Type B pancreatic cell (in vitro differentiated cells): Measurements from ENCODE around the gene PMM2. TPM values are rescaled to one million over a fixed set of nuclear protein-coding genes. Genes with fewer than 3 reads are reported as not detected.

ENCODE experiments used
- DNase-seq: peaks from one replicate; pipeline ENCODE4 v3.0.0; 2021; ENCODE audit warnings: mixed read lengths; ENCODE audit not compliant: unreplicated experiment; ENCODE audit errors: extremely low spot score
- H3K27ac Mint-ChIP-seq: 2 replicates; pipeline ENCODE4 v1.8.0; 2021; ENCODE audit warnings: mild to moderate bottlenecking, mixed read lengths
- H3K27me3 Mint-ChIP-seq: 2 replicates; pipeline ENCODE4 v1.8.0; 2021; ENCODE audit warnings: mixed read lengths
- H3K36me3 Mint-ChIP-seq: 2 replicates; pipeline ENCODE4 v1.8.0; 2021; ENCODE audit warnings: mixed read lengths
- H3K4me1 Mint-ChIP-seq: one replicate; pipeline ENCODE4 v1.8.0; 2021; ENCODE audit warnings: mixed read lengths; ENCODE audit not compliant: unreplicated experiment
- H3K4me3 Mint-ChIP-seq: 2 replicates; pipeline ENCODE4 v1.8.0; 2021; ENCODE audit warnings: mild to moderate bottlenecking, mixed read lengths
- H3K9me3 Mint-ChIP-seq: 2 replicates; pipeline ENCODE4 v1.8.0; 2021; ENCODE audit warnings: mixed read lengths
- total RNA-seq: library from RNA; stranded (reverse); gene quantifications from 2 replicates; pipeline ENCODE4 v1.2.1, GENCODE V29; 2021; ENCODE audit warnings: low replicate concordance
- TF ChIP-seq, protein P1 (sequence below): fragments of 200-600 bp; sonication (generic); conservative IDR thresholded peaks from 2 replicates; pipeline ENCODE4 v1.5.0; 2021; ENCODE audit warnings: antibody characterized with exemption, mild to moderate bottlenecking

PMM2 gene
- total RNA-seq, 1 donor from 2014 or later = 35.5 TPM

- no peak for DNase-seq
- Mint-ChIP-seq H3K4me3 (no peak overlapping the region), H3K36me3 (peaks cover 8% of the 10 kb centered on the region), H3K9me3 (no peaks in the 10 kb centered on the region), H3K27me3 (no peaks in the 10 kb centered on the region), H3K27ac (no peak overlapping the region), H3K4me1 (no peaks in the 10 kb centered on the region)
- TF ChIP-seq, protein P1, sequence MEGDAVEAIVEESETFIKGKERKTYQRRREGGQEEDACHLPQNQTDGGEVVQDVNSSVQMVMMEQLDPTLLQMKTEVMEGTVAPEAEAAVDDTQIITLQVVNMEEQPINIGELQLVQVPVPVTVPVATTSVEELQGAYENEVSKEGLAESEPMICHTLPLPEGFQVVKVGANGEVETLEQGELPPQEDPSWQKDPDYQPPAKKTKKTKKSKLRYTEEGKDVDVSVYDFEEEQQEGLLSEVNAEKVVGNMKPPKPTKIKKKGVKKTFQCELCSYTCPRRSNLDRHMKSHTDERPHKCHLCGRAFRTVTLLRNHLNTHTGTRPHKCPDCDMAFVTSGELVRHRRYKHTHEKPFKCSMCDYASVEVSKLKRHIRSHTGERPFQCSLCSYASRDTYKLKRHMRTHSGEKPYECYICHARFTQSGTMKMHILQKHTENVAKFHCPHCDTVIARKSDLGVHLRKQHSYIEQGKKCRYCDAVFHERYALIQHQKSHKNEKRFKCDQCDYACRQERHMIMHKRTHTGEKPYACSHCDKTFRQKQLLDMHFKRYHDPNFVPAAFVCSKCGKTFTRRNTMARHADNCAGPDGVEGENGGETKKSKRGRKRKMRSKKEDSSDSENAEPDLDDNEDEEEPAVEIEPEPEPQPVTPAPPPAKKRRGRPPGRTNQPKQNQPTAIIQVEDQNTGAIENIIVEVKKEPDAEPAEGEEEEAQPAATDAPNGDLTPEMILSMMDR = no peak
These were observed 40.9 kb upstream of the PMM2 start for GRCh38 chr16:8756755-8757154.

DNA sequence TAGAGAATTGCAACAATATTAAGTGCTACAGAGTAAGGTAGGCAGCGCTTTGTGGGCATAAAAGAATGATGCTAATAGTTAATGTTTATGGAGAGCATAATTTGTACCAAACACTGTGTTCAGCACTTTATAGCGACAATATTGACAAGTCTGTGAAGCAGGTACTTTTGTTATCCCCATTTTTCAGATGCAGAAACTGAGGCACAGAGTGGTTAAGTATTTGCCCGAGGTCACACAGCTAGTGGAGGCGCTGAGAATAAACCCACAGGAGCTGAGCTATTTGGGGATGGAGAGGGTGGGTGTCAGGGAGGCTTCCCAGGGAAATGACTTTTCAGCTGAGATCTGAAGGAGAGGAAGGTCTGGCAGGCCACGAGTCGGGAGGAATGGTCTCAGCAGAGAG is 39.6 kb upstream of the PMM2 start:
- DNase-seq = no peak
- no peak overlapping the region for H3K4me3 Mint-ChIP-seq
- peaks cover 11% of the 10 kb centered on the region for H3K36me3 Mint-ChIP-seq
- H3K9me3 Mint-ChIP-seq = no peaks in the 10 kb centered on the region
- H3K4me1 Mint-ChIP-seq = no peaks in the 10 kb centered on the region
- TF ChIP-seq, protein P1 = no peak
- H3K27ac Mint-ChIP-seq = no peak overlapping the region
- no peaks in the 10 kb centered on the region for H3K27me3 Mint-ChIP-seq

GRCh38 chr16:8760021-8760420 is 37.6 kb upstream of the PMM2 start:
- Mint-ChIP-seq H3K27ac (no peak overlapping the region), H3K27me3 (no peaks in the 10 kb centered on the region), H3K9me3 (no peaks in the 10 kb centered on the region), H3K4me3 (no peak overlapping the region), H3K4me1 (no peaks in the 10 kb centered on the region), H3K36me3 (peaks cover 8% of the 10 kb centered on the region)
- no peak for DNase-seq
- TF ChIP-seq, protein P1 = no peak

DNA sequence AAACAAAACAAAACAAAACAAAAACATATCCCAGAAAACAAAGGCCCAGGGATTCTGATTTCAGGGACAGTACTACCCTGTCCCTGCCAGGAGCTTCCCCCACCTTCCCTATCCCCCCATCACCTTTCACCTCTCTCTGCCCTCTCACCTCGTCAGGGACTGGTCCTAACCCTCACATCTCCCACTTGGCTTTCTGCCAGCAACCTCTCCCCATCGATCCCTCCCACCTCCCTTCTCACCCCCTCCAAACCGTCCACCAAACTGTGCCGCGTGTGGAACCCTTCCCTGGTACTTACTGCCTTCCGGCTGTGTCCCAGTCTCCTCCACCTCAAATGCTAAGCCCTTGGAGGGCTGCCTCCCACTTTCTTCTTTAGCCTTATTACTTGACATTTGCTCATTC is 36.6 kb upstream of the PMM2 start:
- no peak for DNase-seq
- Mint-ChIP-seq H3K9me3 (no peaks in the 10 kb centered on the region), H3K4me3 (no peak overlapping the region), H3K27ac (no peak overlapping the region), H3K4me1 (no peaks in the 10 kb centered on the region), H3K27me3 (no peaks in the 10 kb centered on the region), H3K36me3 (peaks cover 11% of the 10 kb centered on the region)
- TF ChIP-seq, protein P1 = no peak

DNA sequence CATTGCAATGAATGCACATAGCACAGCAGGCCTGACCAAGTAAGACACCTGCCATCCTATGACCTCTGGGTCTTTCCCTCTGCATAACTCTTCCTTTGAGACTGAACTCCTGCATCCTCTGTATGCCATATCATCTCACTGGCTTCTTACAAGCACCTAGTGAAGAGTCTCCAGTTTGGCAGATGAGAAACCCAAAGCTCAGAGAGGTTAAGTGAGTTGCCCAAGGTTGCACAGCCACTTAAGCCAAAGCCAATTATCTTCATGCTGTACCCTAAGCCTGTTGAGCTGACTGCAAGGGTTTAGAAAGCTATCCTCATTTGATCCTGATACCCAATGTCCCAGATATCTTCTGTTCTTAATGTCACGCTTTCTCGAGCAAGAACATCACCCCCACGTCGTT is 35.4 kb upstream of the PMM2 start:
- Mint-ChIP-seq H3K4me1 (no peaks in the 10 kb centered on the region), H3K4me3 (no peak overlapping the region), H3K27me3 (no peaks in the 10 kb centered on the region), H3K36me3 (peaks cover 7% of the 10 kb centered on the region), H3K27ac (no peak overlapping the region), H3K9me3 (no peaks in the 10 kb centered on the region)
- TF ChIP-seq, protein P1 = no peak
- no peak for DNase-seq

DNA sequence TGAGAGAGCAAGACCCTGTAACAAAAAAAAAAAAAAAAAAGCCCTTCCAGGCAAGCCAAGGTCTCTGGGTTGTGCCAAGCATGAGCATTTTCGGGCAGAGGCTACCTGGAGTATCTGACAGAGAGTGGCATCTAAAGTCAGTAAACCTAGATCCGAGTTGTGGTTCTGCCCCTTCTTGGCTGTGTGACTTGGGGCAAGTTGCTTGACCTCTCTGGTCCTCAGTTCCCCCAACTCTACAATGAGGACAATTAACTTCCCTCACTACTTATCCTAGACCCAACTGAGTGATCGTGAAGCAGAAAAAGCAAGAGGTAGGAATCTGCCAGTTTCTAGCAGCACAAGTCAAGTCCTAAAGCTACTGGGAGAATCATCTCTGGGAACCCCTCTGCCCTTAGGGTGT is 34.6 kb upstream of the PMM2 start:
- DNase-seq = no peak
- no peak overlapping the region for H3K4me3 Mint-ChIP-seq
- H3K27ac Mint-ChIP-seq = no peak overlapping the region
- peaks cover 7% of the 10 kb centered on the region for H3K36me3 Mint-ChIP-seq
- TF ChIP-seq, protein P1 = no peak
- no peaks in the 10 kb centered on the region for H3K9me3 Mint-ChIP-seq
- H3K4me1 Mint-ChIP-seq = no peaks in the 10 kb centered on the region
- H3K27me3 Mint-ChIP-seq = no peaks in the 10 kb centered on the region
